DMS114 treated with DMSO at 0.1 percent for 48 hours (cell line): ENCODE measurements around the gene MKLN1.
"Not testable (repeated sequence)": the region's sequence is repeated elsewhere in the genome, so short reads cannot be mapped to it uniquely, and the experiment has no call there.

Experiments used
- DNase-seq: peaks from one replicate; lab custom pipeline; 2025; ENCODE audit not compliant: unreplicated experiment; lab: John Stamatoyannopoulos, UW

Gene MKLN1

DNA sequence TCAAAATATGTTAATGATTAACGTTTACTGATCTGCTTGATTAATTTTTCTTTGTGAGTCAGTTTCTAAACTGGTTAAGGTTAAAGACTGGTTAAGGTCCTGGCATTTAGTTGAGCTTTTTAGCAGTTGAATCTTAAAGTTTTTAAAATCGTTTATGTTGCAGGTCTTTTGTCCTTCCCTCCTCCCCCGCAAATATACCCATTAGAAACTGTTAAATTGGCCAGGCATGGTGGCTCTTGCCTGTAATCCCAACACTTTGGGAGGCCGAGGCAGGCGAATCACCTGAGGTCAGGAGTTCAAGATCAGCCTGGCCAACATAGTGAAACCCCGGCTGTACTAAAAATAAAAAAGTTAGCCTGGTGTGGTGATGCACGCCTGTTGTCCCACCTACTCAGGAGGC, 127.9 kb downstream of the MKLN1 start:
- no peak for DNase-seq

DNA sequence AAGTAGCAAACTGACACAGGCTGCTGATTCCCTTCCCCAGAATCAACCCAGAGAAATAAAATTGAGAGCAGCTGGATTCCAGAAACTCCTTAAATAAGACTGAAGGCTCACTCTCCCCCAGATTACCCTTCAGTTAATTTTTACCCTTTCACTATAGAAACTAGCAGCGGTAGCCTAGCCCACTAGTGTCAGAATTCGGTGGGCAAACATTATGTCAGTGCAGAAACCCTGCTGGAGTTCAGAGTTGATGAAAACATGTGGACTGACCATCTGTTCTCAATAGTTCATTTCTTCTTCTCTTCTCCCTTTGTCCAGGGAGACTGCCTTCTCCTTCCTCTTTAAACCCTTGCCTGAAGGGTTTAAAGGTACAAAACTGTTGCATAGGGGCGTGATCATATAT, 128.7 kb downstream of the MKLN1 start:
- no peak for DNase-seq

DNA sequence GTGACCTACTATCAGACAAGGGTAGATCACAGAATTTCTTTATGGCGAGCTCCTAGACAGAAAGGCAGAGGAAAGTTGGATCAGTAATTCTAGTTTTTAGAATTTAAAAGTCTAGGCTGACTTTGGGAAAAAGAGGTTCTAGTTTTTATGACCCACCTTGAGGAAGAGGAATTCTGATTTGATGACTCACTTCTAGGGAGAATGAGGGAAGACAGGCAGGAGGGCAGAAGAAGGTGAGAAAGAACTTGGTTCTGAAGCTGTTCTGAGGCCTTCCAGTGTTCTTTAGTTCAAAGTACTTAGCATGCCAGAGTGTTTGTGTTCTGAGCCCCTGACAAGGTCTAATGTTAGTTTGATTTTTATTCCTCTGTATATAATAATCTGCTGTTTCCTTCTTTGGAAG, 131.6 kb downstream of the MKLN1 start:
- DNase-seq = no peak

DNA sequence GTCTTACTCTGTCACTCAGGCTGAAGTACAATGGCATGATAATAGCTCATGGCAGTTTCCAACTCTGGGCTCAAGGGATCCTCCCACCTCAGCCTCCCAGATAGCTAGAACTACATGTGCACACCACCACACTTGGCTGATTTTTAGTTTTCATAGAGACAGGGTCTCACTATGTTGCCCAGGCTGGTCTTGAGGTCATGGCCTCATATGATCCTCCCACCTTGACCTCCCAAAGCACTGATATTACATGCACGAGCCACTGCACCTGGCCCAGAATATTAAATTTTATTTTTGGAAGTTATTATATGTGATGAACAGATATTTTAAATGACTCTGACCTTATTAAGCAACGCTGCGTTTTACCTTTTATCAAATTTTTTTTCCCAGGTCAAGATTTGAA, 134.4 kb downstream of the MKLN1 start:
- no peak for DNase-seq

DNA sequence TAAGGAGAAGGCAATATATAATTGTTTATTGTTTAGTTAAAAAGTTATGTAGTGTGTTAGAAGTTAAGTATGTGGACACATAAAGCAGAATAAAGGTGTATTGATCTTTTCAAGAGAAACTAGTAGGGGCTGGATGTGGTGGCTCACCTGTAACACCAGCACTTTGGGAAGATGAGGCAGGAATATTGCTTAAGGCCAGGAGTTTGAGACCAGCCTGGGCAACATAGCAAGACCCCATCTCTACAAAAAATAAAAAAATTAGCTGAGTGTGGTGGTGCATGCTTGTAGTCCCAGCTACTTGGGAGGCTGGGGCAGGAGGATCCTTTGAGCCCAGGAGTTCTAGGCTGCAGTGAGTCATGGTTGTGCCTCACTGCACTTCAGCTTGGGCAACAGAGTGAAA, 135.0 kb downstream of the MKLN1 start:
- DNase-seq = not testable (repeated sequence)

DNA sequence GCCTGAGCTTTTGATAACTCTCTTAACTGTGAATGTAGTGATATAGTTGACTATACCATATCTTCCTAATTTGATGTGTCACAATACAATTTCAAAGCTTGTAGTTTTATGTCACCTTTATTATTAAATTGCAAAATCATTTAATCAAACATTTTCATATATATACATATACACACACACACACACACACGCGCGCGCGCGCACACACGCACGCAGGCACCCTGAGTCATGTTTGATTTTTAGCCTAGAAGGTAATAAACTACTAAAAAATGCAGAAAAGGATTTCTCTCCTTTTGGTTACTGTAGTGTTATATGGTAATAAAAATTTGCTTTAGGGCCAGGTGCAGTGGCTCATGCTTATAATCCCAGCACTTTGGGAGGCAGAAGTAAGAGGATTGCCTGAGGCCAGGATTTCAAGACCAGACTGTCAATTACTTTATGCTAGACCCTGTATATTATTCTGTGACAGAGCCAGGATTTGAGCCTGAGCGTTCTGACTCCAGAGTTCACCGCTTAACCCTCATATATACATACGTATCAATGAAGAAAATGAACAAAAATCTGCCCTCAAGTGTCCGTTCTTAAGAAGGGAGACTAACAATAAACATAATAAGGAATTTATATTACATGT, 139.2 kb downstream of the MKLN1 start:
- DNase-seq = no peak

DNA sequence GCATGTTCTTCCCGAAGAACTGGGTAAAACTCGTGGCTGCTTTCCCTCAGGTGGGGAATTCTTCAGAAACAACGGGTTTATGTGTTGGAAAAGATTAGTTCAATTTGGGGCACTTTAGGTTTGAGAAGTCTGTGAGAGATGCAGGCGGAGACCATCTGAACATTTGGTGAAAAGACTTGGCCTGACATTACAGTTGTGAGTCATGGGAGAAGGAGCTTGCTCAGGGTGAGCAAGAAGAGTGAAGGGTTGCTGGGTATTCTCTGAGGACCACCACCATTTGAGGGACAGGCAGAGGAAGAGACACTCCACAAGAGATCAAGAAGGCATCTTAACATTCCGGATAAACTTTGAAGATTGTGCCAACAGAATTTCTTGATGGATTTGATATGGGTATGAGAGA, 140.1 kb downstream of the MKLN1 start:
- no peak for DNase-seq

DNA sequence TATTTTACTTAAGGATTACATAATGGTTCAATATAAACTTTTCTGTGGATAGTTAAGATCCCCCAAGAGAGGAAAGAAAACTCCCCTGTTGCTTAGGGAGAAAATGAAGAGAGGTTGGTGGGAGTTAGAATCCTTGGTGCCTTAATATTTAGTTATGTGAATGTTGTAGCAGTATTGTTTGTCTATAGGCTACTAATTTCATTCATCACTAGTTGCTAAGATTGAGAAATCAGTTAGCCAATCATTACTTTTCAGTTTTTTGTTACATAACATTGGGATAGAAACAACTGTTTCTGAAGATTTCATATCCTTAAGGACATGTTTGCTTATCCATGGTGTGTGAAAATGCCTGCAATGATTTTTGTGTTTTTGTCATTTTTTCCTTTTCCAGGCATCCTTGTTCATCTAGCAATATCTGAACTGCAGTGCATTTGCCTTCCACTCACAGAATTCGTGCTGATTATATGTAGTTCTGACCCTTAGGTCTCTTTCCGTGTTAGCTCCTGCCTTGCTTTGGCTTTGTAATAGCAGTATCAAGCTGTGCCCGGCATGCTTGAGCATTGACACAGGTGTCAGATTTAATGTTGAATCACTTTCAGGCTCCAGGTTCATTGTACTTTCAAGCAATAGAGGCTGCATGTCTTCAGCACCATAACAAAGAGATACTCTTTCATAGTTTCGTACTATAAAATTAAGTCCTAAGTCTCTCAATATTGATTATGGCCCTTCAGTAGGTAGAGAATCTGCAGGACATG, 143.8 kb downstream of the MKLN1 start:
- no peak for DNase-seq

DNA sequence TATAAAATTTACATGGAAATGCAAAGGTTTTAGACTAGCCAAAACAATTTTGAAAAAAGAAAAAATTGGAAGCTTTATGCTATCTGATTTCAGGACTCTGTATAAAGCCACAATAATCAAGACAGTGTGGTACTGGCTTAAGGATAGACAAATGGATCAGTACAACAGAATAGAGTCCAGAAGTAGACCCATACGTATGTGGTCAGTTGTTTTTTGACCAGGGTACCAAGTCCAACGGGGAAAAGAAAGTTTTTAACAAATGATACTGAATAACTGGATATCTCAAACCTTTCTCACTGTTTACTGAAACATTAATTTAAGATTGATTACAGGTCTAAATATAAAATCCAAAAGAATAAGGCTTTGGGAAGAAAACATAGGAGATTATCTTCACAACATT, 149.1 kb downstream of the MKLN1 start:
- DNase-seq = no peak

DNA sequence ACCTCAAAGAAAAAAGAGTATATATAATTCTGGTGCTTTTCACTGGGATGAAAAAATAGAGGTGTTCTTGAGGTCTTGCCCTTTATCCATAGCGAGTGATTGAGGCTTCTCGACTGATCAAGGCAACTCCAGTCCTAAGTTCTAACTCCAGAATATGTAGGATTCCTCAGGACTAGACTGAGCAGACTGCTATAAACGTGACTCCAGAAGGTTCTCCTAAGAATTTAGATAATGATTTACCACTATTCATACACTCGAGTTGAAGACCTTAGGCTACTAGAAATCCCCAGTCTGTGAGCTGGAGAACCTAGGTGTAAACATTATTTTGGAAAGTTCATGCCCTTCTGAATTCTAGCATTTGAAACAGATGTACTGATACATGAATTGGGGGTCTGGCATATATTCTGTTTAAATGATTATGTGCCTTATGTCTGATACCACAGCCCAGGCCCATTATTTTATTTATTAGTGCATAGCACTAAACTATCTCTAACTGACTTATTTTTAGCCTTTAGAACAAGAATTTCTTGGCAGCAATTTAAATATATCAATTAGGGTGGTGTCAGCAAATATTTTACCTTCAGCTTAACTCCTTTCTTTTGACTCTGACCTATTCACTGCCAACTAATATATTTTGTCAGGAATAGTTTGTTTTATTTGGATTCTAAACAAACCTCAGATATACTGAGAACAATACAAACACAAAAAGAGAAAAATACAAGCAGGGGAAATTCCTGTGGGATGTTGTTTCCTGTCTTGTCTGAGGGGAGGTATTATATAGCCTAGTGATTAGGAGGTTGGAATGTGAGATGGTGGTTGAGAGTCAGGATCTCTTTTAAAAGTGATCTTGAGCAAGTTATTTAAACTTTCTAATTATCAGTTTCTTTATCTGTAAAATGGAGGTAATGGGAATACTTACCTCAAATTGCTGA, 153.0 kb downstream of the MKLN1 start:
- no peak for DNase-seq

DNA sequence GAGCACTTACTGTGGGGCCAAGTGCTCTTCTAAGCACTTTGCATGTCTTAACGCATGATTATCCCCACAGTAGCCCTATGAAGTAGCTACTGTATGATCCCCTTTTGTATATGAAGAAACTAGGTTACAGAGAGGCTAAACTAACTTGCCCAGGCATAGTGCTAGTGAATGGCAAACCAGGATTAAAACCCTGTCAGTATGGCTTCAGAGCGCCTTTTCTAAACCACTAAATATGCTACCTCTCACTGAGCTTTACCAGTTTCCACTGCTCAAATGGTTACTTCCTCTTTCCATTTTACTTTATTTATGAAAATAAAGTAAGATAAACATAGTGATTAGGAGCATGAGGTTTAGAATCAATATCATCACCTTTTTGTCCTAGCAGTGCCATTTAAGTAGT, 155.1 kb downstream of the MKLN1 start:
- DNase-seq = no peak

DNA sequence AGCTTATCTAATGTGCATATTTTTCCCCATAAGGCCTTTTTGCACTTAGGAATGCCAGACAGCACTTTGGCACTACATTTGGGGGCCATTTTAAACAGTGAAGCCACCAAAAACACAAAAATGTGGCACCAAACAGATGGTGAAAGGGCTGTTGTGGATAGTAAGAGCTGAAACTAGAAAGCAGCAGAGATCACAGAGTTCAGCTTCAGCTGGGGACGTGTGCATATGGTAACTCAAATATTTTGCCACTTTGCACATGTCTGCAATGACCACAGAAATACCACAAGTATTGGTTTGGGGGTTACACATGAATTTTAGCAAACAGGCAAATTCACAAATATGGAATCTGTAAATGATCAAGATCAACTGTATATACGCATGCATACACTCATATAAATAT, 155.9 kb downstream of the MKLN1 start:
- no peak for DNase-seq

DNA sequence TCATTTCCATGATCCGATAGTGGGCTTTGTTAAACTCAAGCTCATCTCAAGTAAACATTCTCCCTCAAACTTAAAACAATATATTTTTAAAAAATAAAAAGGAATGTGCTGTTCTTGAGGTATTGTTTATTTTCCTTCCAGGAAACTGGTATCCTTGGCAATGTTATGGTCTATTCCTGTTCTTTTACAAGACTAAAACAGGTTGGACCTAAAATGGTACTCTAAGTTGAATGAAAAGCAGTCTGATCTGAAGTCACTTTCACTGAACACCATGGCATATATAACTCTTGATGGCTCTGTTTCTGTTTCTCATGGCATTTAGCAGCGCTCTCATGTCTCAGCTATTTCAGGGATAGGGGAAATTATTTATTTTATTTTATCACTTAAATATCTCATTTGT, 158.7 kb downstream of the MKLN1 start:
- DNase-seq = no peak

DNA sequence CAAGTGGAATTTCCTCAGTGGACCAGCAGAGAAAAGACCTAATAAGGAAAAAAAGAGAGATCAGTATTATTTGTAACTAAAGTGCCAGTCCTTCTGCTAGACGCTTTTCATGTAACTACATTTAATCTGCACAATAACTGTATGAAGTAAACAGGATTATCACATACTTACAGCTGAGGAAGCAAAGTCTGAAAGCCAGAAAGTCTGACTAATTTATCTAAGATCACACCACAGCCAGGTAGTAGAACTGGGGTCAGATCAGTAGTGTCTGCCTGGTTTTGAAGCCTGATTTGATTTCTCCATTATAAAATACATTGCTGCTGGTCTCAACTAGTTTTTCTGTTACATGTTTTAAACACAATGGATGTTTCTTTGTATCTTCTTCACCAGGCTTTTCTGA, 159.5 kb downstream of the MKLN1 start:
- no peak for DNase-seq

DNA sequence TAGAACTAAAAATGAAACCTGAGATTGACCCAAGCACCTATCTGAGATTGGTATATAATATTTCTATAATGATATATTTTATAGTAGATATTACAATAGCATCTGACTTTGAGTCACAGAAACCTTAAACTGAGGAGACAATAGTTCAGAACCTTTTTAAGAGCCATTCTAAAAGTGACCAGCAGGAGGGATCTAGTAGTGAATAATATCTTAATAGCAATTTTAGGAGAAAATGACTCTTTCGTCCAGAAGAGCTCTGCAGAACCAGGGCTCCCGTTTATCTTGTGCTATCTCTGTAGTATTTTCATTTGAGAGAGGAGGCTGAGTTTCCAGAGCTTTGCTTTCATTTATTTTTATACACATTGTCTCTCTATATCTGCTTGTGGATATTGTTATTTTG, 160.7 kb downstream of the MKLN1 start:
- DNase-seq = no peak

DNA sequence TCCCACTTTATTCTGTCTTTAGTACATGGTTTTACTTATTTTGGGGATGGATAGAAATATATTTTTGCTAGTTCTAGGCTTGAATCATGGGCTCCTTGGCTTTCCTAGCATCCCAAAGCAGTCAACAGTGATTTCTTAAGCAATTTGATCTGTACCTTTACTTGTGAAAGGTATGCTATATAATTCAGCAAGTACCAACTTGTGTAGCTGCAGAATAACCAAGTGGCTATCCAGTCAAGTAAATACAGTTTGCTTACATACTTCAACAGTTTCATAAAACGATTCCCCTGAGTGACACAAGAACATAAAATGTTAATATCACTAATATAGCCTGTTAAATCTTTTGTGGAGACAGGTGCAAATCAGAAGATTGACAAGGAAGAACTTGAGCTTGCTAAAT, 161.5 kb downstream of the MKLN1 start:
- no peak for DNase-seq

DNA sequence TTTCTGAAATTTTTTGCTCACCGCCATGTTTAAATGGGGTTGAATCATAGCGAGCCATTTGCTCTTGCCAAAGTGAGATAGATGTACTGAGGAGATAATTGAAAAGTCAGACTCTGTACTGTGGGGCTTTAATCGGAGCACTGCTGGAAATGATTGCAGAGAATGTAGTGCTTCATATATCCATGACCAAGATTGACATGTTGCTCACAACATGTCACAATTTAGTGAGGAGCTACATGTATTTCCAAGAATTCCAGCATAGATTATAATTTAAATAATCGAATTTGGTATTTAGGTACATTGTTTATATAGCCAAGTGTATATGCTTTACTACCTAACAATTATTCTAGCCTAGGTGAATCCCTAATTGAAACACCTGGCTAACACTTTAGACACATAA, 162.2 kb downstream of the MKLN1 start:
- DNase-seq = no peak

DNA sequence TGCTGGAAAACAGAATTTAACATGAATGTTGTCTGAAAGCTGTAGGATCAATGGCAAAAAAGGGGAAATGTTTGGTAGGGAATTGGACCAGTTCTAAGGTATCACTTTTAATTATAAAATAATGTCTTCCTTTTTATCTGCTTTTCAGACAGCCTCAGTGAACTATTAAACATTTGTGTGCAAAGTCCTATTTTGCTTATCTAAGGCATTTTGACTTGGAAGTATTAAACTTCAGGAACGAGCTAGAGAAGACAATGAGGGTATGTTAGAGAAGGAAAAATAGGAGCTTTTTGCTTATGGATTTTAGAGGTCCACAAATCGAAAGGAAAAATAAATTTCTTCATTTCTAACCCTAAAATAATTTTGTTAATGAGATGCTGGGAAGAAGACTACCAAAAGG, 165.4 kb downstream of the MKLN1 start:
- no peak for DNase-seq

DNA sequence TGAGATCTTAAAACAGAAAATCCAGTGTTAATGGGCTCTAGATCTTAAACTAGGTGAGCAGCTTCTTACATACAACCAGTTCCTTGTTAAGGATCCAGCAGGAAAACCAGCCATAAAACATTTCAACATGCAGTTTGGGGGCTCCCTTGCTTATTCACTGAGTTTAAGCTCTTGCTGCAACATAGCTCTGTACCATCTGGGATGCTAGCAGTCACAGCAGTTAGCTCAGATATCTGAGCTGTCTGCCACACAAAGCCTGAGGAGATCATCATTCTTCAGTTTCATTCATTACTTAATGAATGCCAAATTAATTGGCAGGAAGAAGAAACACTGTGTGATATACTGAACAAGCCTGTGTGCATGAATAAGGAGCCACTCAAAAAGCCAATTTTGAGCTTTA, 165.9 kb downstream of the MKLN1 start:
- no peak for DNase-seq

DNA sequence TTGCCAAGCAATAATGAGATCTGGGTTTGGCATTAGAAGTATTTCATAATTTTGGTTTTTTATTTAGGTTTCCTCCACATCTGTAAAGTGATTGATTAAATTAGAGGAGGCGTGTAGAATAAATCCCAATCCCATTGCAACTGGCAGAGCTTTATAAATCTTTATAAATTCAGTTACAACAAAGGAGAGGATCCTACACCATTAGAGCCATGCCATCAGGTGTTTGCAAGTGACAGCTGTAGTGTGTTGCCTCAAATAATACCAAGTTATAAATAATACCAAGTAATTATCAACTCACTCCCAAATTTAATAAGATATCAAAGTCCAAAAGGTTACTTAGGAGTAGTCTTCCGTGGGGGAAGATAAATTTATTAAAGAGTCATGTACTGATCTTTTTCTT, 166.5 kb downstream of the MKLN1 start:
- no peak for DNase-seq

DNA sequence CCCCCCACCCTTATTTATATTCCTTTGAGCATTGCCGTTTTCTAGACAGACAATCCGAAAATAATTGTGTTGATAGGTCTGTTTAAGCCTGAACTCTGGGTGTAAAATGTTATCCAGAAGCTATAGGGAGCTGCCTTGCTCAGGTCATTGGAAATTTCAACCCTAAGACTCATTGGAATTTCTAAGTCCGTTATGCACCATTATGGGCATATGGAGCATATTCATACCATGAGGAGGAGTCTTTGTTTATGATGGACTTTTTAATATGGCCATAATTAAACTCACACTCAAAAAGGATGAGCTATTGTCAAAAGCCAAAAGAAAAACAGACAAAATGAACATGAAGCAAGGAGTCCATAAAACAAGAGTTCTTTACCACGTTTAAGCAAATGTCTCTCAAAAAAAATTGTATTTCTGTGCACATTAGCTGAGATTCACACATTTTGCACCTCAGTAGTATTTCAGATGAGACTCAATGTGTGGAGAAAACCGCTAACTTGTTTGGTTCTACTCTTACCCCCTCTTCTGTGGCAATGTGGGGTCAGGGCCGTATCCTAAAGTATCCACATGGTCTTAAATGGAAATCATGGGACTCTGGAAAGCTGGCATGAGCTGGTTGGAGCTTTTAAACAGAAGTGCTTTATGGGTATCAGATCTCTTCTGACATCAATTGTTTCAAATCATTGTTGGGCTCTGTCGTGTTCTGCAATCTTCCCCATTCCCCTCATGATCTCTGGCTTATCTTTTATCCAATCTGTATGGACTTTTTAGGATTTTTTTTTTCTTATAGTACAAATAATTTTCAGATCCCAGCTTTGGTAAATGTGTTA, 168.2 kb downstream of the MKLN1 start:
- no peak for DNase-seq
